AG04450 (cell line): Measurements from ENCODE around the gene CERS6. TPM values are rescaled to one million over a fixed set of nuclear protein-coding genes. Genes with fewer than 3 reads are reported as not detected.

Experiments used
- CTCF ChIA-PET: fragments of 300-600, 350-600 bp; formaldehyde crosslinking; extraction: SDS; loops from one replicate; lab custom pipeline; 2022; ENCODE audit warnings: antibody characterized with exemption, inconsistent platforms; lab: Charles Lee
- POLR2A ChIA-PET: fragments of 350-600 bp; formaldehyde crosslinking; extraction: SDS; loops from one replicate; lab custom pipeline; 2021; ENCODE audit warnings: antibody characterized with exemption, inconsistent platforms; lab: Yijun Ruan, JAX
- DNase-seq: peaks from one replicate; pipeline ENCODE4 v3.0.0-alpha.2; 2011; ENCODE audit warnings: low read depth, low spot score
- H3K27ac ChIP-seq: one replicate; pipeline ENCODE4 v1.5.1; 2012; ENCODE audit warnings: low read depth, low read length, control low read depth
- H3K27me3 ChIP-seq: one replicate; pipeline ENCODE4 v1.6.0; 2012; ENCODE audit warnings: low read length; ENCODE audit not compliant: control insufficient read depth, insufficient read depth
- H3K4me3 ChIP-seq: 2 replicates; pipeline ENCODE4 v1.5.1; 2011; ENCODE audit warnings: mild to moderate bottlenecking, low read depth, low read length, control low read depth
- H3K9me3 ChIP-seq: 2 replicates; pipeline ENCODE4 v1.5.1; 2012; ENCODE audit warnings: low read length; ENCODE audit not compliant: control insufficient read depth, insufficient read depth
- polyA plus RNA-seq: library from polyadenylated mRNA; depleted of rRNA; stranded (reverse); fragments of >200 nt; gene quantifications from 2 replicates; pipeline ENCODE4 v1.2.3, GENCODE V29; 2011
- TF ChIP-seq, protein P1 (sequence below): IDR thresholded peaks from 2 replicates; pipeline ENCODE4 v1.5.1; 2011; ENCODE audit warnings: low read depth, low read length, control low read depth, inconsistent platforms

The CERS6 gene
- polyA plus RNA-seq, 1 experiment: 6.2 TPM

DNA sequence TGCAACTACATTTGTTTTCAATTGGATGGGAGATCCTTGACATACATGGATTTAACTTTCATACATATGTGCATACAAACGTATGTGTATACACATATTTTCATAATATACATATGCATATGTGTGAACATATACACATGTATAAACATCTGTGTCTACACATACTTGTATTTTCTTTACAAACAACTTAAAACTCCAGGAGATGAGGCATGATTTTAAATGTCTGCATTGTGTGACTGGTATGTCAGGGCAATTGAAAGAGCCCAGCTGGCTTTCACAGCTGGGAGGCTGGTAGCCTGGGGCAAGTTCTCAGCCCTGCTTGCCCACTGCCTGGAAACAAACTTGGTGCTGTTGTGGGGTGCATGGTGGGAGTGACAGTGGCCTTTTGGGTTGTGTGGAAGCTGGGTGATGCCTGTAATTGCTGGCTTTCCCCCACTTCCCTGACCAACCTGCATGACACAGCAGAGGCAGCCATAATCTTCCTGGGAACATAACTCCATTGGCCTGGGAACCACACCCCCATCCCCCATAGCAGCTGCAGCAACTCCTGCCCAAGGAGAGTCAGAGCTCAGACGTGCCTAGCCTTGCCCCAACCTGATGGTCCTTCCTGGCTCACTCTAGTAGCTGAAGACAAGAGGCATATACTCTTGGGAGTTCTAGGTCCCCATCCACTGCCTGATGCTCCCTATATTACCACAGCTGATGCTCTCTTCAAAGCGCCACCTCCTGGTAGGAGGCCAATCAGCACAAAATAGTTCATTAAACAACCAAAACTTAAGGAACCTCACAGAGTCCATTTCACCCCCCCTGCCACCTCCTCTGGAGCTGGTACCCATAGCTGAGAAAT, 158.3 kb downstream of the CERS6 start:
- DNase-seq: no peak
- CTCF ChIA-PET: interaction anchor here (0.6 to 1.8 kb wide), 2 partner anchors 11 to 74 kb away, joined by 3 to 4 read pairs; no protein-coding TSS in a partner anchor
- Histone ChIP-seq H3K9me3 (no peaks in the 10 kb centered on the region; the same call in 1 of the 2 replicates), H3K4me3 (no peak overlapping the region), H3K27me3 (no peaks in the 10 kb centered on the region), H3K27ac (no peak overlapping the region)
- TF ChIP-seq, protein P1, sequence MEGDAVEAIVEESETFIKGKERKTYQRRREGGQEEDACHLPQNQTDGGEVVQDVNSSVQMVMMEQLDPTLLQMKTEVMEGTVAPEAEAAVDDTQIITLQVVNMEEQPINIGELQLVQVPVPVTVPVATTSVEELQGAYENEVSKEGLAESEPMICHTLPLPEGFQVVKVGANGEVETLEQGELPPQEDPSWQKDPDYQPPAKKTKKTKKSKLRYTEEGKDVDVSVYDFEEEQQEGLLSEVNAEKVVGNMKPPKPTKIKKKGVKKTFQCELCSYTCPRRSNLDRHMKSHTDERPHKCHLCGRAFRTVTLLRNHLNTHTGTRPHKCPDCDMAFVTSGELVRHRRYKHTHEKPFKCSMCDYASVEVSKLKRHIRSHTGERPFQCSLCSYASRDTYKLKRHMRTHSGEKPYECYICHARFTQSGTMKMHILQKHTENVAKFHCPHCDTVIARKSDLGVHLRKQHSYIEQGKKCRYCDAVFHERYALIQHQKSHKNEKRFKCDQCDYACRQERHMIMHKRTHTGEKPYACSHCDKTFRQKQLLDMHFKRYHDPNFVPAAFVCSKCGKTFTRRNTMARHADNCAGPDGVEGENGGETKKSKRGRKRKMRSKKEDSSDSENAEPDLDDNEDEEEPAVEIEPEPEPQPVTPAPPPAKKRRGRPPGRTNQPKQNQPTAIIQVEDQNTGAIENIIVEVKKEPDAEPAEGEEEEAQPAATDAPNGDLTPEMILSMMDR: 0 out of 2 replicates have a peak, but pooled peaks have one; percentile 13
- POLR2A ChIA-PET: no interaction called here

DNA sequence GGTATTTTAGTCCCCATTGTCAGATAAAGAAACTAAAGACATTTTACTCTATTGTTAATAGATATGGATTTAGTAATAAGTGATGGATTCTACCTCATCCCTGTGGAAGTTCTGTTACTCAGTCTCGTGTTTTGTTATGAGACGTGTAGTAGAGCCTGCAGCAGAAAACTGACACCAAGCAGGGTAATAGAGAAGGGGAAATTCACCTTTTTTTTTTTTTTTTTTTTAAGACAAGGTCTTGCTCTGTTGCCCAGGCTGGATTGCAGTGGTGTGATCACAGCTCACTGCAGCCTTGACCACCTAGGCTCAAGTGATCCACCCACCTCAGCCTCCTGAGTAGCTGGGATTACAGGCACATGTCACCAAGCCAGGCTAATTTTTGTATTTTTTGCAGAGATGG, 164.5 kb downstream of the CERS6 start:
- no peak overlapping the region for H3K4me3 ChIP-seq
- ChIA-PET CTCF (interaction anchor here (0.6 kb wide), 1 partner anchor 12 kb away, joined by 3 read pairs; no protein-coding TSS in a partner anchor), POLR2A (no interaction called here)
- H3K27me3 ChIP-seq: no peaks in the 10 kb centered on the region
- H3K27ac ChIP-seq: no peak overlapping the region
- TF ChIP-seq, protein P1: no peak
- DNase-seq: no peak
- H3K9me3 ChIP-seq: no peaks in the 10 kb centered on the region

DNA sequence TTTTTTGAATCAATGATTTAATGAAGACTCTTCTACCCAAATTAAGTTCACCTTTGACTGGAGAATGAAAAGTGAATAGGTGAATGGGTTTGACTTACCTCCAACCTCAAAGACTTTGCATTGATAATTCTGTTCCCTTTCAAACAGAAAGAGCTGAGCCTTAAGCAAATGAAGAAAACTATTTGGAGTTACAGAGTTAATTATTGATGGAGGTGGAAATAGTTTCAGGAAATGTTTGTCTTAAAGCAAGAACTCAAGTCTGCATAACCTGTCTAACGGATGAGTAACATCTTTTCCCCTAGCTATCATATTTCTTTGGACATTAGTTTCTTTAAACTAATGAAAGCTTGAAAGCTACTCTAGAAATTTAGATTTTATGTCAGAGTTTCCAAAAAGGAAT, 166.5 kb downstream of the CERS6 start:
- ChIA-PET POLR2A (no interaction called here), CTCF (no interaction called here)
- no peak overlapping the region for H3K4me3 ChIP-seq
- DNase-seq: no peak
- H3K9me3 ChIP-seq: no peaks in the 10 kb centered on the region
- no peaks in the 10 kb centered on the region for H3K27me3 ChIP-seq
- H3K27ac ChIP-seq: no peak overlapping the region
- TF ChIP-seq, protein P1: no peak

DNA sequence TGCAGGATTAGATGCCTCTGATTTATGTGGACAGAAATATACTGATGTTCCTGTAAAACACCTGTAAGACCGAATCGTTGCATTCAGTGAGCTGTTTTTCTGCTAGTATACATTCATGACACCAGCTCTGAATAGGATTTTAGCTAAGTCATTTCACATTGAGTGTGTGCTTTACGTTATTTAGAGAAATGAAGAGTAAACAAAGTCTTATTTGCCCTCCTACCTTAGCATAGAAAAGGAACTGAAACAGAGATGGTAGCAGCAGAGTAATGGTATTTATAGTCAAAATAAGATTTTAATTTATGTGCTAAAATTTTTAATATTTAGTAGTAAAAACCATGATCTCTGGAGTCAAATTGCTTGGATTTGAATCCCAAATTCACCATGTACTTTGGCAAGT, 168.0 kb downstream of the CERS6 start:
- ChIA-PET CTCF (no interaction called here), POLR2A (no interaction called here)
- TF ChIP-seq, protein P1: no peak
- Histone ChIP-seq H3K4me3 (no peak overlapping the region), H3K27me3 (no peaks in the 10 kb centered on the region), H3K9me3 (no peaks in the 10 kb centered on the region), H3K27ac (no peak overlapping the region)
- no peak for DNase-seq

DNA sequence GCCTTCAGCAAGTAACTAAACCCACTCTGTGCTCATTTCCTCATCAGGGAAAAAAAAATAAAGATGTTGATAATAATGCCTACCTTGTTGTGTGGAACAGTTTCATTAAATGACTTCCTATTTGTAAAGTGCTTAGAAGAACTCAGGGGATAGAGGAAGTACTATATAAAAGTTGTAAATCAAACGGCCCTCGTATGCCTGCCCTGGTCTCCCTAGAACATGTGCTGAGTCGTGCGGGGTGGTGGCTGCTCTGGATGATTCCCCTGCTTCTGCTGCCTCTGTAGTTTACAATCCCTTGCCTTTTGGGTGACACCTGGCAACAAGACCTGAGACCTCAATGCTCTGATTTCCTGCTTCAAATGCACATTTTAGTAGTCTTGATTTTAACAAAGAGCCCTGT, 170.0 kb downstream of the CERS6 start:
- DNase-seq: no peak
- H3K9me3 ChIP-seq: no peaks in the 10 kb centered on the region
- CTCF ChIA-PET: interaction anchor here (1.6 kb wide), 1 partner anchor 11 kb away, joined by 4 read pairs; no protein-coding TSS in a partner anchor
- TF ChIP-seq, protein P1: no peak
- no peak overlapping the region for H3K4me3 ChIP-seq
- no peaks in the 10 kb centered on the region for H3K27me3 ChIP-seq
- POLR2A ChIA-PET: no interaction called here
- H3K27ac ChIP-seq: no peak overlapping the region
